Measurements from ENCODE around the gene C5orf63.

GRCh38 chr5:127041571-127041970 lies 31.7 kb downstream of the C5orf63 start:
- TF ChIP-seq NR2F1 (CRISPR knock-in tag; IDR thresholded peaks at IDR 0.05): no peak
- TF ChIP-seq FOSL1 (CRISPR knock-in tag; IDR thresholded peaks at IDR 0.05; ENCODE audit: borderline replicate concordance): no peak
